Measurements from ENCODE around the gene ECM2. TPM values are rescaled to one million over a fixed set of nuclear protein-coding genes. Genes with fewer than 3 reads are reported as not detected.

Gene ECM2
- total RNA-seq, 1 experiment from 2014 or later = not detected

DNA sequence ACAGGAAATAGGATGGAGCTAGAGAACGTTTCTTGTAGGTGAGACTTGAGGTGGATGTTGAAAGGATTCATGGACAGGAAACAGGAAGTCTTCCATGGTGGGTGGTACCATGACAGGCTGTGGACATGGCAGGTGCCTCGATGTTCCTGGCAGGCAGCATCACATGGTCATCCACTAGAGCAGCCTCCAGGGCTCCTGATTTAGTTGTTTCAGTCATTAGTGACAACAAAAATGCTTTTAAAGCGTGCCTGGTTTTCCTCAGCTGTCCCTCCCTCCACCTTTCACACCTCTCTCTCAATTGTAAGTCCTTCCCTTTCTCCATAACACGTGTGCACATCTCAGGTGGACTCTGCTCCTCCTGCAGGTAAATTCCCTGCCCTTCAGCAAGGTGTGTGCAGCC lies 28.3 kb downstream of the ECM2 start:
- H3K36me3 Mint-ChIP-seq (ENCODE audit: insufficient read depth in 1 of 3, low read depth in 3 of 3) = no peaks in the 10 kb centered on the region
- peaks cover 10 to 16% of the 10 kb centered on the region in 2 experiments for H3K4me1 Mint-ChIP-seq
- no peak overlapping the region for H3T11ph ChIP-seq (ENCODE audit: low read length)

More for the DNA sequence above, 28.3 kb downstream of the ECM2 start:
- Histone ChIP-seq H2BK15ac (ENCODE audit: low read depth, low read length) (no peak overlapping the region), H2BK12ac (ENCODE audit: insufficient read length, low read depth, low read length) (no peak overlapping the region), H3K56ac (ENCODE audit: insufficient read length, low read depth, low read length) (no peak overlapping the region), H4K20me1 (ENCODE audit: control insufficient read depth, insufficient read depth, insufficient read length) (no peaks in the 10 kb centered on the region), H3K9me3 (ENCODE audit: control insufficient read depth, low read depth, low read length) (no peaks in the 10 kb centered on the region), H3K27me3 (ENCODE audit: insufficient read depth, low read length) (no peaks in the 10 kb centered on the region), H3K14ac (ENCODE audit: insufficient read depth, low read length) (no peak overlapping the region), H2BK20ac (ENCODE audit: low read depth, low read length, poor library complexity, severe bottlenecking) (no peak overlapping the region), H3K79me2 (ENCODE audit: insufficient read depth, low read length) (no peaks in the 10 kb centered on the region), H3K23ac (ENCODE audit: insufficient read length, low read depth, low read length) (no peak overlapping the region), H2AK5ac (ENCODE audit: insufficient read length, low read length) (no peak overlapping the region), H3K79me1 (ENCODE audit: insufficient read depth, low read depth, low read length, poor library complexity, severe bottlenecking) (no peaks in the 10 kb centered on the region), H3K4ac (ENCODE audit: low read depth, low read length) (no peak overlapping the region; the same call in 1 of the 2 replicates), H4K5ac (ENCODE audit: insufficient read length, low read depth, low read length) (no peak overlapping the region), H2BK120ac (ENCODE audit: low read depth, low read length, poor library complexity, severe bottlenecking) (no peak overlapping the region), H3K4me2 (ENCODE audit: insufficient read depth, insufficient read length, low read length) (no peak overlapping the region), H2BK5ac (ENCODE audit: insufficient read length, low read length) (no peak overlapping the region), H3K9ac (ENCODE audit: extremely low read depth, insufficient read length, low read length) (no peak overlapping the region), H4K91ac (ENCODE audit: insufficient read length, low read depth, low read length) (no peak overlapping the region), H3K23me2 (ENCODE audit: insufficient read length, low read depth, low read length, poor library complexity, severe bottlenecking) (no peaks in the 10 kb centered on the region), H3K27ac (ENCODE audit: insufficient read length, low read depth, low read length) (no peak overlapping the region), H2AFZ (ENCODE audit: low read length) (no peak overlapping the region), H3K18ac (ENCODE audit: insufficient read length, low read depth, low read length) (no peak overlapping the region), H3K4me1 (ENCODE audit: insufficient read depth, low read length) (peaks cover 2% of the 10 kb centered on the region; the same call in 1 of the 2 replicates), H4K8ac (replicated peaks; ENCODE audit: insufficient read length, low read depth, low read length) (no peak overlapping the region)
- no peaks in the 10 kb centered on the region for H3K27me3 Mint-ChIP-seq (ENCODE audit: low read depth)
- no peaks in the 10 kb centered on the region for H3K9me3 Mint-ChIP-seq
- H3K27ac Mint-ChIP-seq = peak overlapping the region in 1 of 3 experiments; percentile 52; a peak in 3 of 7 replicates
- no peak for DNase-seq
- TF ChIP-seq, protein P1, sequence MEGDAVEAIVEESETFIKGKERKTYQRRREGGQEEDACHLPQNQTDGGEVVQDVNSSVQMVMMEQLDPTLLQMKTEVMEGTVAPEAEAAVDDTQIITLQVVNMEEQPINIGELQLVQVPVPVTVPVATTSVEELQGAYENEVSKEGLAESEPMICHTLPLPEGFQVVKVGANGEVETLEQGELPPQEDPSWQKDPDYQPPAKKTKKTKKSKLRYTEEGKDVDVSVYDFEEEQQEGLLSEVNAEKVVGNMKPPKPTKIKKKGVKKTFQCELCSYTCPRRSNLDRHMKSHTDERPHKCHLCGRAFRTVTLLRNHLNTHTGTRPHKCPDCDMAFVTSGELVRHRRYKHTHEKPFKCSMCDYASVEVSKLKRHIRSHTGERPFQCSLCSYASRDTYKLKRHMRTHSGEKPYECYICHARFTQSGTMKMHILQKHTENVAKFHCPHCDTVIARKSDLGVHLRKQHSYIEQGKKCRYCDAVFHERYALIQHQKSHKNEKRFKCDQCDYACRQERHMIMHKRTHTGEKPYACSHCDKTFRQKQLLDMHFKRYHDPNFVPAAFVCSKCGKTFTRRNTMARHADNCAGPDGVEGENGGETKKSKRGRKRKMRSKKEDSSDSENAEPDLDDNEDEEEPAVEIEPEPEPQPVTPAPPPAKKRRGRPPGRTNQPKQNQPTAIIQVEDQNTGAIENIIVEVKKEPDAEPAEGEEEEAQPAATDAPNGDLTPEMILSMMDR (conservative IDR thresholded peaks at IDR 0.05) = no peak
- H3K4me3 Mint-ChIP-seq = no peak overlapping the region
- no CpG with 5 or more reads among the region's 4 CpGs for WGBS (ENCODE audit: extremely low coverage, insufficient read length, low lambda C conversion rate)
